Ishikawa (cell line): ENCODE measurements around the gene SORCS3.

Source experiments
- CEBPB ChIP-seq: IDR thresholded peaks from 2 replicates; pipeline ENCODE4 v1.6.1; 2012
- CREB1 ChIP-seq: IDR thresholded peaks from 2 replicates; pipeline ENCODE4 v1.6.1; 2012; ENCODE audit warnings: low read depth
- EGR1 ChIP-seq: IDR thresholded peaks from 2 replicates; pipeline ENCODE4 v1.6.1; 2012
- EP300 ChIP-seq: IDR thresholded peaks from 2 replicates; pipeline ENCODE4 v1.6.1; 2012; ENCODE audit warnings: borderline replicate concordance
- FOXM1 ChIP-seq: IDR thresholded peaks from 2 replicates; pipeline ENCODE4 v1.6.1; 2012; ENCODE audit warnings: low read depth, borderline replicate concordance
- NFIC ChIP-seq: IDR thresholded peaks from 2 replicates; pipeline ENCODE4 v1.6.1; 2012
- RAD21 ChIP-seq: IDR thresholded peaks from 2 replicates; pipeline ENCODE4 v1.6.1; 2012; ENCODE audit warnings: low read depth
- TAF1 ChIP-seq: IDR thresholded peaks from 2 replicates; pipeline ENCODE4 v1.6.1; 2012; ENCODE audit warnings: low read depth, mild to moderate bottlenecking
- TCF12 ChIP-seq: IDR thresholded peaks from 2 replicates; pipeline ENCODE4 v1.6.1; 2012; ENCODE audit warnings: low read depth
- TEAD4 ChIP-seq: IDR thresholded peaks from 2 replicates; pipeline ENCODE4 v1.6.1; 2012
- YY1 ChIP-seq: IDR thresholded peaks from 2 replicates; pipeline ENCODE4 v1.6.1; 2012; ENCODE audit warnings: low read depth
- ZBTB7A ChIP-seq: IDR thresholded peaks from 2 replicates; pipeline ENCODE4 v1.6.1; 2012; ENCODE audit warnings: low read depth
- TF ChIP-seq, protein P1 (sequence below): IDR thresholded peaks from 2 replicates; pipeline ENCODE4 v1.6.1; 2012; ENCODE audit warnings: low read depth, mild to moderate bottlenecking
- TF ChIP-seq, protein P2 (sequence below): IDR thresholded peaks from 2 replicates; pipeline ENCODE4 v1.6.1; 2012
- TF ChIP-seq, protein P3 (sequence below): IDR thresholded peaks from 2 replicates; pipeline ENCODE4 v1.6.1; 2012

SORCS3 gene

DNA sequence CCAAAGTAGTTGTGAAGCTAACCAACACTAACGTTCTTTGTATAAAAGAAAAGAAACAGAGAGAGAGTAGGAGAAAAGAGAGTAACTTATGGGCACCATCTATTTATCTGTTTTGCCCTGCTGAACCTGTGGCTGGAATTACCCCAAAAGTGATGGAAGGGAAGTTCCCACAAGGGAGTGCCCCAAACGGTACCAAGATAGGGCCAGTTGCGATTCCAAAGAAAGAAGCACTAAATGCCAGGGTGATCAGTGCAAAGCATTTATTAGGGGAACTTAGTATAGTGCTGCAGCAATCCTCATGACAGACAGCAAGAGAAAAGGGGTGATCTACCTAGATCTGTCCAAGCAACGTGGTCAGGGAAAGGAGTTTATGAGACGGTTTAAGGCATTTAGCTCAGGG lies 190.2 kb downstream of the SORCS3 start:
- TF ChIP-seq, protein P1, sequence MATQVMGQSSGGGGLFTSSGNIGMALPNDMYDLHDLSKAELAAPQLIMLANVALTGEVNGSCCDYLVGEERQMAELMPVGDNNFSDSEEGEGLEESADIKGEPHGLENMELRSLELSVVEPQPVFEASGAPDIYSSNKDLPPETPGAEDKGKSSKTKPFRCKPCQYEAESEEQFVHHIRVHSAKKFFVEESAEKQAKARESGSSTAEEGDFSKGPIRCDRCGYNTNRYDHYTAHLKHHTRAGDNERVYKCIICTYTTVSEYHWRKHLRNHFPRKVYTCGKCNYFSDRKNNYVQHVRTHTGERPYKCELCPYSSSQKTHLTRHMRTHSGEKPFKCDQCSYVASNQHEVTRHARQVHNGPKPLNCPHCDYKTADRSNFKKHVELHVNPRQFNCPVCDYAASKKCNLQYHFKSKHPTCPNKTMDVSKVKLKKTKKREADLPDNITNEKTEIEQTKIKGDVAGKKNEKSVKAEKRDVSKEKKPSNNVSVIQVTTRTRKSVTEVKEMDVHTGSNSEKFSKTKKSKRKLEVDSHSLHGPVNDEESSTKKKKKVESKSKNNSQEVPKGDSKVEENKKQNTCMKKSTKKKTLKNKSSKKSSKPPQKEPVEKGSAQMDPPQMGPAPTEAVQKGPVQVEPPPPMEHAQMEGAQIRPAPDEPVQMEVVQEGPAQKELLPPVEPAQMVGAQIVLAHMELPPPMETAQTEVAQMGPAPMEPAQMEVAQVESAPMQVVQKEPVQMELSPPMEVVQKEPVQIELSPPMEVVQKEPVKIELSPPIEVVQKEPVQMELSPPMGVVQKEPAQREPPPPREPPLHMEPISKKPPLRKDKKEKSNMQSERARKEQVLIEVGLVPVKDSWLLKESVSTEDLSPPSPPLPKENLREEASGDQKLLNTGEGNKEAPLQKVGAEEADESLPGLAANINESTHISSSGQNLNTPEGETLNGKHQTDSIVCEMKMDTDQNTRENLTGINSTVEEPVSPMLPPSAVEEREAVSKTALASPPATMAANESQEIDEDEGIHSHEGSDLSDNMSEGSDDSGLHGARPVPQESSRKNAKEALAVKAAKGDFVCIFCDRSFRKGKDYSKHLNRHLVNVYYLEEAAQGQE: no peak
- TF ChIP-seq, protein P2, sequence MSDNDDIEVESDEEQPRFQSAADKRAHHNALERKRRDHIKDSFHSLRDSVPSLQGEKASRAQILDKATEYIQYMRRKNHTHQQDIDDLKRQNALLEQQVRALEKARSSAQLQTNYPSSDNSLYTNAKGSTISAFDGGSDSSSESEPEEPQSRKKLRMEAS: no peak
- TF ChIP-seq FOXM1: no peak
- TF ChIP-seq NFIC: no peak
- TF ChIP-seq ZBTB7A: no peak
- no peak for TF ChIP-seq EP300
- TF ChIP-seq TAF1: no peak
- TF ChIP-seq TCF12: no peak
- TF ChIP-seq, protein P3, sequence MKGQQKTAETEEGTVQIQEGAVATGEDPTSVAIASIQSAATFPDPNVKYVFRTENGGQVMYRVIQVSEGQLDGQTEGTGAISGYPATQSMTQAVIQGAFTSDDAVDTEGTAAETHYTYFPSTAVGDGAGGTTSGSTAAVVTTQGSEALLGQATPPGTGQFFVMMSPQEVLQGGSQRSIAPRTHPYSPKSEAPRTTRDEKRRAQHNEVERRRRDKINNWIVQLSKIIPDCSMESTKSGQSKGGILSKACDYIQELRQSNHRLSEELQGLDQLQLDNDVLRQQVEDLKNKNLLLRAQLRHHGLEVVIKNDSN: no peak
- no peak for TF ChIP-seq RAD21
- no peak for TF ChIP-seq CEBPB
- no peak for TF ChIP-seq CREB1
- no peak for TF ChIP-seq EGR1
- TF ChIP-seq TEAD4: no peak
- no peak for TF ChIP-seq YY1

DNA sequence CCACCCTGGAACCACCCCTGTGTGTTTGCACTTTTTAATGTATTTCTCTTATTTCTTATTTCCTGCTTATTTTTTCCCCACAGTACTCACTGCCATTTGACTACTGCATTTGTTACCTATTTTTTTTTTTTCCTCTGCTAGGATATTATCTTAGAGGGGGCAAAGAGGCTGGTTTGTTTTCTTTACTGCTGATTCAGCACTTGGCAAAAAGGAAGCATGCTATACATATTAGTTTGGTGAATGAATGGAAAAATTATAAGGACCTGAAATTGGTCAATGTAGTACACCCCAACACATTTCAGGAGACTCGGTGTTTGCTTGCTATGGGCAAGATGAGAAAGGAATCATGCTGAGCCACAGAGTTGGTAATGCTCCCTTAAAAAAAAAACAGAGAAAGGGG lies 193.5 kb downstream of the SORCS3 start:
- TF ChIP-seq TEAD4 (no peak), CEBPB (no peak), ZBTB7A (no peak), CREB1 (no peak), EGR1 (no peak), FOXM1 (no peak), YY1 (no peak), NFIC (no peak), RAD21 (no peak), TCF12 (no peak), TAF1 (no peak), EP300 (no peak)
- TF ChIP-seq, protein P2: no peak
- TF ChIP-seq, protein P1: no peak

DNA sequence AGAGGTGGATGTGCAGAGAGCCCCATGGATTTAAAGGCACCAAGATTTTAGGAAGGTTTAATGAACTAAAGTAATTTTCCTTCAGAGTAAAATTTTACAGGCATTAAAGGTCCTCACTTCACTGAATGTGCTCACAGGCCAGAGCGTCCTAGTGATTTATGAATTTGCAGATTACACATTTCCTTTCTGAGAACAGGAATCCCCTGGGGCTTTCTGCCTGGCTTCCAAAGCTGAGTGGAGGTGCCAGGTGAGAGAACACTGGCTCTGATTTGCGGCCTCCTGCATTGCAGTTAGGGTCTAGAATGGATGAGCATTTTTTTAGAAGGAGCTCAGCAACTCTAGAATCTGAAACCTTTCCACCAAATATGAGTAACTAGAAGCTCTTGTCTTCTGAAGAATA lies 194.3 kb downstream of the SORCS3 start:
- TF ChIP-seq TEAD4 (no peak), TAF1 (no peak), EGR1 (no peak)

DNA sequence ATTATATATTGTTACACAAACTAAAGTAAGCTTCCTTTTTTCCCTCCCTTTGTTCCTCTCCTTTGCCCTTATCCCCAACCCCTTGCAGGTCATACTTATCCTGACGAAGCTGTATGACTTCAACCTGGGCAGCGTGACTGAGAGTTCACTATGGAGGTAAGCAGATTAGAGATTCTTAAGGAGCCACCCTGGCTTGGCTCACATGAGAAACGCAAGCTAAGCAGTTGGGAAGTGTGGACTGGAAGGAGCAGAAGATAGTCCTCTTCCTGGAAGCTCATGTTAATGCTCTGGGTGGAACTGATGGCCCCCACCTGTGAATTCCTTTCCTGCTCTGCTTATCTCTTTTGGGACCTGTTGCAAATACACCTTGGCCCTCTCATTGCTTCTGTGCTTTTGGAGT lies 201.6 kb downstream of the SORCS3 start:
- TF ChIP-seq TEAD4 (no peak), YY1 (no peak)

DNA sequence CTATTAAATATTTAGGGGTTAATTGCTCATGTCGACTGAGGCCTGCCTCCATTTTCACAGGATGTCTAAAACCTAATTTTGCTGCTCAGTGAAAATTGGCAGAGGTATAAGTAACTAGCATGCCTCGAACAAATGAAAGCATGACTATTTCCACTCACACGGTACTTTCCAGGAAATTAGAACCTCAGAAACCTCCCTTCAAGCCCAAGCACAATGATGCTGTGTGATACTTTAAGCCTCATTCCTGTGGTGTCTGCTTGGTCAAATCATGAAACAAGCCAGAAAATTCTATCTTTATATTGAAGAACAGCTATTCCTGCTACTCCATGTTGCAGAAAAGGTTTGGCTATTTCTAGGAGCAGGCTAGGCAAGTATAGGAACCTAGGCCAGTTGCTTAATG lies 203.0 kb downstream of the SORCS3 start:
- TF ChIP-seq CEBPB: no peak
- TF ChIP-seq, protein P1: no peak

DNA sequence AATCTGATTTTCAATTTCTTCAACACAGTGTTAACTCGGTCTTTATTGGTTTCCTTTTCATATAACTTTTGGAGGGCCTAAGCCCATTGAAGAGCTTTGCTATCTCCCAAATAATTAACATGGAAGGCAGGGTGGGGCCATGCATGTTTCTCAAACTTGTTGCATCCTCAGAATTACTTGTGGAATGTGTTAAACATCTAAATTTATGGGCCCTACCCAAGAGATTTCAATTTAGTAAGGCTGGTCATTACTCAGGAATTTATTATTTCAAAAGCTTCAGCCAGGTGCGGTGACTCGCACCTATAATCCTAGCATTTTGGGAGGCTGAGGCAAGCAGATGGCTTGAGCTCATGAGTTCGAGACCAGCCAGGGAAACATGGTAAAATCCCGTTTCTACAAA lies 208.9 kb downstream of the SORCS3 start:
- no peak for TF ChIP-seq TCF12
- no peak for TF ChIP-seq RAD21
- no peak for TF ChIP-seq EP300
